ENCODE measurements around the gene UBN2. TPM values are rescaled to one million over a fixed set of nuclear protein-coding genes. Genes with fewer than 3 reads are reported as not detected.

Gene UBN2
- polyA plus RNA-seq, 4 donors, result 1.4 to 14.2 (median 2.0) TPM

GRCh38 chr7:139355320-139355719 lies 124.3 kb downstream of the UBN2 start:
- DNase-seq (no peak), FAIRE-seq (no peak)
- no peaks in the 10 kb centered on the region for H3K27me3 ChIP-seq (ENCODE audit: control insufficient read depth in 3 of 3, insufficient read depth in 3 of 3, low read length in 3 of 3)
- H3K36me3 ChIP-seq (ENCODE audit: control insufficient read depth in 3 of 3, insufficient read depth in 2 of 3, low read depth in 1 of 3, low read length in 3 of 3), result peaks cover 0 to 22% (median 0%) of the 10 kb centered on the region in 3 donors
- no peak overlapping the region for H3K4me3 ChIP-seq (ENCODE audit: low read depth in 1 of 3, low read length in 3 of 3)
- H3K27ac ChIP-seq (ENCODE audit: low read depth in 1 of 3, low read length in 2 of 3), result no peak overlapping the region
- no peaks in the 10 kb centered on the region for H3K9me3 ChIP-seq (ENCODE audit: control insufficient read depth in 2 of 2, insufficient read depth in 1 of 2, low read depth in 1 of 2, low read length in 1 of 2)
- WGBS, 3 donors, result 97 to 100% (median 99%) methylated on average over 1 of the region's 1 CpG
- no peaks in the 10 kb centered on the region for H3K4me1 ChIP-seq (ENCODE audit: control insufficient read depth in 3 of 3, insufficient read depth in 2 of 3, low read depth in 1 of 3, low read length in 2 of 3)

Other genes with a start within 250 kb of the UBN2 start
- gene KIAA1549, start 249.8 kb upstream of the UBN2 start, polyA plus RNA-seq, result 1 to 10 TPM in 2 of 4 donors, under 1 TPM in 2; under 0.01 to 2.7 (median 1.2) TPM
- 10 to 100 TPM in 1 of 4 donors, 1 to 10 TPM in 1, not detected in 2; 1.7 to 10.7 TPM for gene ZC3HAV1L, start 195.2 kb upstream of the UBN2 start, polyA plus RNA-seq
- gene ZC3HAV1, start 121.5 kb upstream of the UBN2 start, polyA plus RNA-seq, result 10 to 100 TPM in 2 of 4 donors, 1 to 10 TPM in 2; 7.3 to 21.2 (median 9.8) TPM
- 10 to 100 TPM; 20.4 to 35.6 (median 26.4) TPM for gene FMC1, start 110.1 kb downstream of the UBN2 start, polyA plus RNA-seq
- 10 to 100 TPM; 32.2 to 96.4 (median 40.8) TPM for gene LUC7L2, start 128.7 kb downstream of the UBN2 start, polyA plus RNA-seq